GM23338 (cell line): Measurements from ENCODE around the gene ENOX1.

Experiments used
- CREB1 ChIP-seq: fragments of 250-450 bp; sonication (Bioruptor Pico); IDR thresholded peaks from 2 replicates; pipeline ENCODE4 v1.5.0; 2020; ENCODE audit warnings: low read depth, mild to moderate bottlenecking, moderate library complexity
- CTCF ChIP-seq, 2 experiments: fragments of 200-600 bp in 1 of 2; sonication (generic) in 1 of 2; conservative IDR thresholded peaks; 2 replicates each; pipeline versions ENCODE4 v1.5.1 to v1.6.1; 2016 to 2017; ENCODE audit warnings: antibody characterized with exemption in 2 of 2, low read depth in 2 of 2, mild to moderate bottlenecking in 2 of 2, moderate library complexity in 1 of 2
- EZH2 ChIP-seq: fragments of 200-600 bp; sonication (generic); IDR thresholded peaks from one replicate; pipeline ENCODE4 v1.8.0; 2017; ENCODE audit warnings: antibody characterized with exemption, mild to moderate bottlenecking, low read depth; ENCODE audit not compliant: unreplicated experiment
- EZH2phosphoT487 ChIP-seq: fragments of 200-600 bp; sonication (generic); IDR thresholded peaks from one replicate; pipeline ENCODE4 v1.8.1; 2018; ENCODE audit warnings: antibody characterized with exemption; ENCODE audit not compliant: unreplicated experiment
- POLR2AphosphoS5 ChIP-seq: IDR thresholded peaks from 2 replicates; pipeline ENCODE4 v1.6.1; 2016; ENCODE audit warnings: antibody characterized with exemption, low read depth
- ZNF114 ChIP-seq: fragments of 250-450 bp; sonication (Bioruptor Pico); IDR thresholded peaks from 2 replicates; pipeline ENCODE4 v1.5.0; 2020; ENCODE audit warnings: mild to moderate bottlenecking, moderate library complexity
- ZNF462 ChIP-seq: fragments of 250-450 bp; sonication (Bioruptor Pico); IDR thresholded peaks from 2 replicates; pipeline ENCODE4 v1.5.0; 2020; ENCODE audit warnings: mild to moderate bottlenecking, moderate library complexity

GRCh38 chr13:43469791-43470190 lies 317.0 kb downstream of the ENOX1 start:
- TF ChIP-seq EZH2 (no peak), POLR2AphosphoS5 (no peak), EZH2phosphoT487 (no peak), CTCF (conservative IDR thresholded peaks at IDR 0.05; ENCODE audit: low read depth in 2 of 2) (no peak), ZNF114 (CRISPR knock-in tag) (no peak), ZNF462 (CRISPR knock-in tag) (no peak), CREB1 (CRISPR knock-in tag) (no peak)
